Astrocyte (in vitro differentiated cells and primary cell): ENCODE results near the gene NDEL1. TPM values are rescaled to one million over a fixed set of nuclear protein-coding genes. Genes with fewer than 3 reads are reported as not detected.

Experiments used
- DNase-seq: peaks from one replicate; pipeline ENCODE4 v3.0.0-alpha.2; 2010; ENCODE audit warnings: low read depth
- FAIRE-seq: peaks from 2 replicates; lab custom pipeline; 2011; peaks lifted over from hg19 to GRCh38; lab: Jason Lieb, UNC
- H2AFZ ChIP-seq: 2 replicates; pipeline ENCODE4 v1.6.0; 2012; ENCODE audit warnings: low read depth, low read length, inconsistent platforms
- H3K27ac ChIP-seq: 2 replicates; pipeline ENCODE4 v1.5.1; 2011; ENCODE audit warnings: low read depth, low read length, inconsistent platforms
- H3K27me3 ChIP-seq: 2 replicates; pipeline ENCODE4 v1.6.0; 2011; ENCODE audit warnings: low read length, inconsistent platforms; ENCODE audit not compliant: insufficient read depth
- H3K36me3 ChIP-seq: 2 replicates; pipeline ENCODE4 v1.5.1; 2011; ENCODE audit warnings: low read length, inconsistent platforms; ENCODE audit not compliant: insufficient read depth
- H3K4me1 ChIP-seq: 2 replicates; pipeline ENCODE4 v1.5.1; 2011; ENCODE audit warnings: low read length, inconsistent platforms; ENCODE audit not compliant: insufficient read depth
- H3K4me2 ChIP-seq: 2 replicates; pipeline ENCODE4 v1.6.0; 2012; ENCODE audit warnings: low read length, inconsistent platforms
- H3K4me3 ChIP-seq: 2 replicates; pipeline ENCODE4 v1.5.1; 2011; ENCODE audit warnings: low read depth, mild to moderate bottlenecking, low read length, inconsistent platforms; ENCODE audit not compliant: insufficient read depth
- H3K79me2 ChIP-seq: 2 replicates; pipeline ENCODE4 v1.6.0; 2012; ENCODE audit warnings: mild to moderate bottlenecking, low read length, inconsistent platforms; ENCODE audit not compliant: insufficient read depth
- H3K9ac ChIP-seq: 2 replicates; pipeline ENCODE4 v1.6.0; 2012; ENCODE audit warnings: mild to moderate bottlenecking, low read length, inconsistent platforms
- H3K9me3 ChIP-seq: 2 replicates; pipeline ENCODE4 v1.5.1; 2012; ENCODE audit warnings: low read depth, mild to moderate bottlenecking, low read length, inconsistent platforms; ENCODE audit not compliant: insufficient read depth
- H4K20me1 ChIP-seq: 2 replicates; pipeline ENCODE4 v1.6.0; 2012; ENCODE audit warnings: low read length, inconsistent platforms; ENCODE audit not compliant: insufficient read depth
- H3K27ac Mint-ChIP-seq: one replicate; pipeline ENCODE4 v1.8.0; 2021; ENCODE audit warnings: mild to moderate bottlenecking, mixed read lengths; ENCODE audit not compliant: unreplicated experiment
- H3K27me3 Mint-ChIP-seq: one replicate; pipeline ENCODE4 v1.8.0; 2021; ENCODE audit warnings: low read depth, mixed read lengths; ENCODE audit not compliant: unreplicated experiment
- H3K36me3 Mint-ChIP-seq: one replicate; pipeline ENCODE4 v1.8.0; 2021; ENCODE audit warnings: low read depth, mixed read lengths; ENCODE audit not compliant: unreplicated experiment
- H3K4me1 Mint-ChIP-seq: one replicate; pipeline ENCODE4 v1.8.0; 2021; ENCODE audit warnings: low read depth, mixed read lengths; ENCODE audit not compliant: unreplicated experiment
- H3K4me3 Mint-ChIP-seq: one replicate; pipeline ENCODE4 v1.8.0; 2021; ENCODE audit warnings: mild to moderate bottlenecking, moderate library complexity, mixed read lengths; ENCODE audit not compliant: unreplicated experiment
- H3K9me3 Mint-ChIP-seq: one replicate; pipeline ENCODE4 v1.8.0; 2021; ENCODE audit warnings: mild to moderate bottlenecking, mixed read lengths; ENCODE audit not compliant: unreplicated experiment
- CTCF ChIP-seq: IDR thresholded peaks from 2 replicates; pipeline ENCODE4 v1.5.1; 2011; ENCODE audit warnings: low read depth, mild to moderate bottlenecking, inconsistent platforms, low read length, moderate library complexity; ENCODE audit not compliant: insufficient read depth
- EZH2 ChIP-seq: IDR thresholded peaks from 2 replicates; pipeline ENCODE4 v1.6.1; 2012; ENCODE audit warnings: mild to moderate bottlenecking, low read length, inconsistent platforms; ENCODE audit not compliant: insufficient read depth
- total RNA-seq: library from RNA; stranded (reverse); gene quantifications from 2 replicates; pipeline ENCODE4 v1.2.1, GENCODE V29; 2021

NDEL1 gene
- total RNA-seq, 1 donor from 2014 or later: 102 TPM

GRCh38 chr17:8413938-8414337 lies 21.7 kb upstream of the NDEL1 start:
- FAIRE-seq (no peak), DNase-seq (no peak)
- peaks cover 32% of the 10 kb centered on the region for H3K27me3 ChIP-seq
- Mint-ChIP-seq H3K36me3 (no peaks in the 10 kb centered on the region), H3K4me1 (no peaks in the 10 kb centered on the region), H3K9me3 (no peaks in the 10 kb centered on the region), H3K4me3 (no peak overlapping the region), H3K27me3 (peaks cover 28% of the 10 kb centered on the region), H3K27ac (no peak overlapping the region)
- no peak overlapping the region for H3K27ac ChIP-seq
- peaks cover 3% of the 10 kb centered on the region for H3K4me1 ChIP-seq
- no peaks in the 10 kb centered on the region for H3K79me2 ChIP-seq
- no peak overlapping the region for H3K4me2 ChIP-seq
- H3K4me3 ChIP-seq: no peak overlapping the region
- H2AFZ ChIP-seq: no peak overlapping the region
- no peaks in the 10 kb centered on the region for H4K20me1 ChIP-seq
- no peak overlapping the region for H3K9ac ChIP-seq
- TF ChIP-seq EZH2 (no peak), CTCF (no peak)
- H3K9me3 ChIP-seq: no peaks in the 10 kb centered on the region
- H3K36me3 ChIP-seq: no peaks in the 10 kb centered on the region

GRCh38 chr17:8417806-8418205 lies 17.9 kb upstream of the NDEL1 start:
- TF ChIP-seq CTCF: no peak
- TF ChIP-seq EZH2: no peak

GRCh38 chr17:8418471-8418870 lies 17.2 kb upstream of the NDEL1 start:
- FAIRE-seq (no peak), DNase-seq (no peak)
- Histone ChIP-seq H3K4me3 (no peak overlapping the region), H3K79me2 (no peaks in the 10 kb centered on the region), H3K27me3 (peaks cover 30% of the 10 kb centered on the region), H3K9ac (no peak overlapping the region), H3K4me2 (no peak overlapping the region), H2AFZ (no peak overlapping the region), H3K9me3 (no peaks in the 10 kb centered on the region), H4K20me1 (no peaks in the 10 kb centered on the region), H3K27ac (no peak overlapping the region), H3K36me3 (no peaks in the 10 kb centered on the region), H3K4me1 (peaks cover 5% of the 10 kb centered on the region)
- Mint-ChIP-seq H3K27ac (no peak overlapping the region), H3K9me3 (no peaks in the 10 kb centered on the region), H3K27me3 (peaks cover 19% of the 10 kb centered on the region), H3K36me3 (no peaks in the 10 kb centered on the region), H3K4me3 (no peak overlapping the region), H3K4me1 (no peaks in the 10 kb centered on the region)
- no peak for TF ChIP-seq EZH2
- TF ChIP-seq CTCF: no peak

More at GRCh38 chr17:8417806-8418205, 17.9 kb upstream of the NDEL1 start:
- Histone ChIP-seq H2AFZ (no peak overlapping the region), H4K20me1 (no peaks in the 10 kb centered on the region), H3K36me3 (no peaks in the 10 kb centered on the region), H3K4me1 (peaks cover 5% of the 10 kb centered on the region), H3K4me2 (no peak overlapping the region), H3K27ac (no peak overlapping the region), H3K27me3 (peaks cover 33% of the 10 kb centered on the region), H3K9ac (no peak overlapping the region), H3K4me3 (no peak overlapping the region), H3K9me3 (no peaks in the 10 kb centered on the region), H3K79me2 (no peaks in the 10 kb centered on the region)
- no peak for DNase-seq
- Mint-ChIP-seq H3K27me3 (peaks cover 23% of the 10 kb centered on the region), H3K4me3 (no peak overlapping the region), H3K27ac (no peak overlapping the region), H3K36me3 (no peaks in the 10 kb centered on the region), H3K9me3 (no peaks in the 10 kb centered on the region), H3K4me1 (no peaks in the 10 kb centered on the region)
- FAIRE-seq: no peak
